Measurements from ENCODE around the gene DCLK1. TPM values are rescaled to one million over a fixed set of nuclear protein-coding genes. Genes with fewer than 3 reads are reported as not detected.

The DCLK1 gene
- total RNA-seq, 2 donors from 2014 or later, result 4.7 to 10.1 TPM

DNA sequence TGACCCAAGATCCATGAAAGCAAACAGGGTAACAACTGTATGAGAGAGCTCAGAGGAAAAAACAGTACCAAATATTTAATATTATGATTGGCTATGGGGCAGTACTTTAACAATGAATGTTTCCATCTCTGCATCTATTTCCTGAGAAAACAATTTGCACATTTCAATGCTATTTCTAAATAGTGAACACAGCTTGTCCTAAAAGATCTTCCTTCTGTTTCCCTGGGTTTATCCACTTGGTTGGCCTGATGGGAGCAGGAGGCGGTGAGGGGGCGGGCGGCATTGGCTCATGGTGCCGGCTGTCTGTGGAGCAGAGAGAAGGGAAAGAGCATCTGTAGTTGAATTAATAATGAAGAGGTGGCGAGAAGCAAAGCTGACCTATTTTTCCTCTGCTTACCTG is 291.4 kb downstream of the DCLK1 start:
- Histone ChIP-seq H3K27ac (peak overlapping the region in 1 of 2 donors; percentile 38), H3K36me3 (no peaks in the 10 kb centered on the region), H3K4me3 (no peak overlapping the region), H3K27me3 (no peaks in the 10 kb centered on the region), H3K9me3 (no peaks in the 10 kb centered on the region), H3K4me1 (peaks cover 0 to 8% of the 10 kb centered on the region in 2 donors)
- DNase-seq (ENCODE audit: low spot score), result no peak
- TF ChIP-seq, protein P1, sequence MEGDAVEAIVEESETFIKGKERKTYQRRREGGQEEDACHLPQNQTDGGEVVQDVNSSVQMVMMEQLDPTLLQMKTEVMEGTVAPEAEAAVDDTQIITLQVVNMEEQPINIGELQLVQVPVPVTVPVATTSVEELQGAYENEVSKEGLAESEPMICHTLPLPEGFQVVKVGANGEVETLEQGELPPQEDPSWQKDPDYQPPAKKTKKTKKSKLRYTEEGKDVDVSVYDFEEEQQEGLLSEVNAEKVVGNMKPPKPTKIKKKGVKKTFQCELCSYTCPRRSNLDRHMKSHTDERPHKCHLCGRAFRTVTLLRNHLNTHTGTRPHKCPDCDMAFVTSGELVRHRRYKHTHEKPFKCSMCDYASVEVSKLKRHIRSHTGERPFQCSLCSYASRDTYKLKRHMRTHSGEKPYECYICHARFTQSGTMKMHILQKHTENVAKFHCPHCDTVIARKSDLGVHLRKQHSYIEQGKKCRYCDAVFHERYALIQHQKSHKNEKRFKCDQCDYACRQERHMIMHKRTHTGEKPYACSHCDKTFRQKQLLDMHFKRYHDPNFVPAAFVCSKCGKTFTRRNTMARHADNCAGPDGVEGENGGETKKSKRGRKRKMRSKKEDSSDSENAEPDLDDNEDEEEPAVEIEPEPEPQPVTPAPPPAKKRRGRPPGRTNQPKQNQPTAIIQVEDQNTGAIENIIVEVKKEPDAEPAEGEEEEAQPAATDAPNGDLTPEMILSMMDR (IDR thresholded peaks at IDR 0.05), result no peak

- Histone ChIP-seq H3K4me1 (peaks cover 0 to 8% of the 10 kb centered on the region in 2 donors), H3K9me3 (no peaks in the 10 kb centered on the region), H3K36me3 (no peaks in the 10 kb centered on the region), H3K4me3 (no peak overlapping the region), H3K27me3 (no peaks in the 10 kb centered on the region), H3K27ac (peak overlapping the region in 1 of 2 donors; percentile 47)
- TF ChIP-seq, protein P1 (IDR thresholded peaks at IDR 0.05), result no peak
- no peak for DNase-seq (ENCODE audit: low spot score)
Measured at GRCh38 chr13:35838356-35838755, 292.8 kb downstream of the DCLK1 start.

DNA sequence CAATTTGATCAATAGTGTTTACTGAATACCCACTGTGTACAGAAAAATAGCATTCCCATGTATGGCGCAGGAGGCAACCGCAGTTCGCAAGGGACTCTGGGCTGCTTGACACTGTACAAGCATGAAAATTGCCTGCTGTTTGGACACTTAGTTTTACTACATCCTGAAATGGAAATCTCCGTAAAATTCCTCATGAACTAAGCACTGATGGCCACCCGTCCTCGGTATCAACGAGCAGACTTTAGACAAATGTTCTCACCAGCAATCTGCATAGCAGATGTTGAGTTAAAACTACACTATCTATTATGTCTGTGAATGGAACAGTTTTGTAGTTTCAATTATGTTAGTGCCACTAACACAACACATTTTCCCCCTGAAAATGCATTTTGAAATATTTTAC is 294.7 kb downstream of the DCLK1 start:
- Histone ChIP-seq H3K36me3 (no peaks in the 10 kb centered on the region), H3K4me3 (no peak overlapping the region), H3K4me1 (peaks cover 0 to 8% of the 10 kb centered on the region in 2 donors), H3K27ac (no peak overlapping the region), H3K9me3 (no peaks in the 10 kb centered on the region), H3K27me3 (no peaks in the 10 kb centered on the region)
- TF ChIP-seq, protein P1 (IDR thresholded peaks at IDR 0.05), result no peak
- no peak for DNase-seq (ENCODE audit: low spot score)

- Histone ChIP-seq H3K4me1 (peaks cover 0 to 6% of the 10 kb centered on the region in 2 donors), H3K9me3 (no peaks in the 10 kb centered on the region), H3K4me3 (no peak overlapping the region), H3K27ac (no peak overlapping the region), H3K27me3 (no peaks in the 10 kb centered on the region), H3K36me3 (no peaks in the 10 kb centered on the region)
- TF ChIP-seq, protein P1 (IDR thresholded peaks at IDR 0.05), result no peak
- no peak for DNase-seq (ENCODE audit: low spot score)
Measured at GRCh38 chr13:35835989-35836388, 295.2 kb downstream of the DCLK1 start.

GRCh38 chr13:35833608-35834275 is 297.4 kb downstream of the DCLK1 start:
- H3K36me3 ChIP-seq, result no peaks in the 10 kb centered on the region
- TF ChIP-seq, protein P1 (IDR thresholded peaks at IDR 0.05), result no peak
- no peaks in the 10 kb centered on the region for H3K4me1 ChIP-seq
- no peak overlapping the region for H3K27ac ChIP-seq
- DNase-seq (ENCODE audit: low spot score), result no peak
- no peaks in the 10 kb centered on the region for H3K9me3 ChIP-seq
- no peaks in the 10 kb centered on the region for H3K27me3 ChIP-seq
- no peak overlapping the region for H3K4me3 ChIP-seq

DNA sequence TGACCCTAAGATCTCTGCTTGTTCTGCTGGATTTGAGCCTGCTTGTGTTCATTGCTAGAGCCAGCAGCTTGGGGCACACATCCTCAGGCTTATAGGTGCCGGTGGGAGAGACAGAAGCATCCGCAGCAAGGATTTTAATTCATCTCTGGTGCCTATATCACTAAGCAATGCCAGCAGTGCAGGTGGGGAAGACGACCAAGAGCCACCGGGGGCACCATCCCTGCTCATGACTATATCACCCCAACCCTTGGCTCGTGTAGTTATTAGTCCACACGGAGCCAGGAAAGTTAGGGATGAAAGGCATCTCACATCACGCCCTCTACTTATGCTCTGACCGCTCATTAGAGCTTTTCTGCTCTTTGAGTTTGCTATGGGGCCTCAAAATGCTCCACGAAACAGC is 298.2 kb downstream of the DCLK1 start:
- Histone ChIP-seq H3K36me3 (no peaks in the 10 kb centered on the region), H3K27me3 (no peaks in the 10 kb centered on the region), H3K9me3 (no peaks in the 10 kb centered on the region), H3K4me3 (no peak overlapping the region), H3K4me1 (no peaks in the 10 kb centered on the region), H3K27ac (no peak overlapping the region)
- no peak for DNase-seq (ENCODE audit: low spot score)
- TF ChIP-seq, protein P1 (IDR thresholded peaks at IDR 0.05), result no peak
